Small intestine (tissue), 4 donors: ENCODE data around the gene CHRD. TPM values are rescaled to one million over a fixed set of nuclear protein-coding genes. Genes with fewer than 3 reads are reported as not detected.

ENCODE experiments used
- polyA plus RNA-seq, 4 donors: library from polyadenylated mRNA; stranded (reverse) in 3 of 4; unstranded in 1 of 4; fragments of 200-250 nt in 3 of 4; fragments of 120-200 nt in 1 of 4; gene quantifications; one replicate each; pipeline versions ENCODE4 v1.2.1 to v1.2.3, GENCODE V29; 2013
- donor health status: healthy with polysubstance abuse.
- donor health status: Bipolar disorder and iron deficiency.
- donor health status: healthy.

CHRD gene
- polyA plus RNA-seq, 4 donors, result 0.27 to 3.8 (median 3.4) TPM; not detected in 1

Other genes with a start within 250 kb of the CHRD start
- 10 to 100 TPM; 33.8 to 45.9 (median 38.8) TPM for gene EIF2B5, start 244.7 kb upstream of the CHRD start, polyA plus RNA-seq
- 10 to 100 TPM; 33.5 to 69.6 (median 35.3) TPM for gene DVL3, start 224.7 kb upstream of the CHRD start, polyA plus RNA-seq
- gene AP2M1, start 205.2 kb upstream of the CHRD start, polyA plus RNA-seq, result 100 to 1,000 TPM; 240 to 283 (median 270) TPM
- 10 to 100 TPM; 43.7 to 93.5 (median 65.4) TPM for gene ABCF3, start 193.9 kb upstream of the CHRD start, polyA plus RNA-seq
- gene VWA5B2, start 150.5 kb upstream of the CHRD start, polyA plus RNA-seq, result 10 to 100 TPM in 1 of 4 donors, 1 to 10 TPM in 3; 1.4 to 15.3 (median 2.5) TPM
- 10 to 100 TPM; 13.0 to 87.4 (median 32.3) TPM for gene ALG3, start 131.1 kb upstream of the CHRD start, polyA plus RNA-seq
- gene EEF1AKMT4, start 130.4 kb upstream of the CHRD start, polyA plus RNA-seq, result 1 to 10 TPM; 4.9 to 9.7 (median 8.1) TPM
- under 1 TPM in 2 of 4 donors, not detected in 2; 0.12 to 0.72 TPM for gene CAMK2N2, start 118.5 kb upstream of the CHRD start, polyA plus RNA-seq
- gene ECE2, start 104.0 kb upstream of the CHRD start, polyA plus RNA-seq, result 1 to 10 TPM in 1 of 4 donors, under 1 TPM in 1, not detected in 2; 0.04 to 2.1 TPM
- gene PSMD2, start 80.8 kb upstream of the CHRD start, polyA plus RNA-seq, result 100 to 1,000 TPM; 104 to 149 (median 122) TPM
- 100 to 1,000 TPM; 115 to 220 (median 155) TPM for gene EIF4G1, start 65.4 kb upstream of the CHRD start, polyA plus RNA-seq
- 10 to 100 TPM in 3 of 4 donors, 1 to 10 TPM in 1; 9.7 to 13.1 (median 10.8) TPM for gene FAM131A, start 42.5 kb upstream of the CHRD start, polyA plus RNA-seq
- gene CLCN2, start 18.4 kb upstream of the CHRD start, polyA plus RNA-seq, result 10 to 100 TPM; 10.0 to 30.9 (median 15.3) TPM
- 100 to 1,000 TPM; 124 to 346 (median 204) TPM for gene POLR2H, start 18.3 kb upstream of the CHRD start, polyA plus RNA-seq
- gene THPO, start 1.8 kb upstream of the CHRD start, polyA plus RNA-seq, result 1 to 10 TPM in 1 of 4 donors, under 1 TPM in 1, not detected in 2; 0.19 to 2.5 TPM
- gene EPHB3, start 181.7 kb downstream of the CHRD start, polyA plus RNA-seq, result 10 to 100 TPM in 2 of 4 donors, under 1 TPM in 2; 0.27 to 16.7 (median 8.3) TPM